ENCODE measurements around the gene TRIOBP. TPM values are rescaled to one million over a fixed set of nuclear protein-coding genes. Genes with fewer than 3 reads are reported as not detected.
A peak's percentile ranks its signal among the peaks of the same experiment; 100 is the strongest.

TRIOBP gene
- total RNA-seq, 1 donor from 2014 or later, result 53.2 TPM

DNA sequence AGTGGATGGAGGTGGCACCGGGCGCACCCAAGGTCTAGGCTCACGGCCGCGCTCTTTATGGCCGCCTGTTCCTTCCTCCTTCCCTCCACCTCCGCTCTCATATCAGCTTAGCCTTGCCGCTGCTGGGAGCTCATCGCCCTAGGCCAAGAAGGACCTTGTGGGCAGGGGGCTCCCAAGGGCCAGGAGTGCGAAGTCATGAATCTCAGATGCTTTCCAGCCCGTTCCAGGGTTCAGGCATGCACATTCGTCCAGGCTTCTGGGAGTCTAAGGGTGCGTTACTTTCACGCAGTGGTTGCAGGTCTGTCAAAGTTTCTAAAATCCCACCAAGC, 122.2 kb downstream of the TRIOBP start:
- H3K36me3 Mint-ChIP-seq (ENCODE audit: low read depth), result no peaks in the 10 kb centered on the region
- H3K4me1 Mint-ChIP-seq, result peaks cover 27% of the 10 kb centered on the region
- H3K9me3 Mint-ChIP-seq, result no peaks in the 10 kb centered on the region
- H3K27ac Mint-ChIP-seq (ENCODE audit: unreplicated experiment), result no peak overlapping the region
- H3K27me3 Mint-ChIP-seq (ENCODE audit: low read depth), result peaks cover 51% of the 10 kb centered on the region
- no peak for DNase-seq (ENCODE audit: low read depth, low spot score)
- peak overlapping the region; percentile 72 for H3K4me3 Mint-ChIP-seq
- TF ChIP-seq, protein P1, sequence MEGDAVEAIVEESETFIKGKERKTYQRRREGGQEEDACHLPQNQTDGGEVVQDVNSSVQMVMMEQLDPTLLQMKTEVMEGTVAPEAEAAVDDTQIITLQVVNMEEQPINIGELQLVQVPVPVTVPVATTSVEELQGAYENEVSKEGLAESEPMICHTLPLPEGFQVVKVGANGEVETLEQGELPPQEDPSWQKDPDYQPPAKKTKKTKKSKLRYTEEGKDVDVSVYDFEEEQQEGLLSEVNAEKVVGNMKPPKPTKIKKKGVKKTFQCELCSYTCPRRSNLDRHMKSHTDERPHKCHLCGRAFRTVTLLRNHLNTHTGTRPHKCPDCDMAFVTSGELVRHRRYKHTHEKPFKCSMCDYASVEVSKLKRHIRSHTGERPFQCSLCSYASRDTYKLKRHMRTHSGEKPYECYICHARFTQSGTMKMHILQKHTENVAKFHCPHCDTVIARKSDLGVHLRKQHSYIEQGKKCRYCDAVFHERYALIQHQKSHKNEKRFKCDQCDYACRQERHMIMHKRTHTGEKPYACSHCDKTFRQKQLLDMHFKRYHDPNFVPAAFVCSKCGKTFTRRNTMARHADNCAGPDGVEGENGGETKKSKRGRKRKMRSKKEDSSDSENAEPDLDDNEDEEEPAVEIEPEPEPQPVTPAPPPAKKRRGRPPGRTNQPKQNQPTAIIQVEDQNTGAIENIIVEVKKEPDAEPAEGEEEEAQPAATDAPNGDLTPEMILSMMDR (conservative IDR thresholded peaks at IDR 0.05), result no peak

DNA sequence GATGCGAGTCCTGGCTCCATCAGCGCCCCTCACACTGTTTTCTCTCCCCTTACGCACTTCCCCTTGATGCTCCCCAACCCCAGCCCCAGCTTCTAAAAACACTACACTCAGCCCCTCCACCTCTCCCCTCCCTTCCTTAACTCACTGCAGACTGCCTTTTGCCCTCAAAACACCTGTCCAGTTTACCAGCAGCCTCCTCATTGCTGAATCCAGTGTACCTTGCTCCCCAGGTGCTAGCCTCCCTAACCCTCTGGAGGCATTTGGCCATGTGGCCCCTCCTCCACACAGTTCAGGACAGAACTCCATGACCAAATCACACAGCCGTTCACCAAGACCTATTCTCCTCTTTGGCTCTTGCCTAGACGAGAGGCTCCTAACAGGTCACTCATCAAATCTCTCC, 123.5 kb downstream of the TRIOBP start:
- H3K4me1 Mint-ChIP-seq, result peaks cover 27% of the 10 kb centered on the region
- H3K4me3 Mint-ChIP-seq, result peak overlapping the region; percentile 28
- peaks cover 56% of the 10 kb centered on the region for H3K27me3 Mint-ChIP-seq (ENCODE audit: low read depth)
- TF ChIP-seq, protein P1 (conservative IDR thresholded peaks at IDR 0.05), result no peak
- H3K36me3 Mint-ChIP-seq (ENCODE audit: low read depth), result no peaks in the 10 kb centered on the region
- H3K27ac Mint-ChIP-seq (ENCODE audit: unreplicated experiment), result no peak overlapping the region
- no peak for DNase-seq (ENCODE audit: low read depth, low spot score)
- H3K9me3 Mint-ChIP-seq, result no peaks in the 10 kb centered on the region

DNA sequence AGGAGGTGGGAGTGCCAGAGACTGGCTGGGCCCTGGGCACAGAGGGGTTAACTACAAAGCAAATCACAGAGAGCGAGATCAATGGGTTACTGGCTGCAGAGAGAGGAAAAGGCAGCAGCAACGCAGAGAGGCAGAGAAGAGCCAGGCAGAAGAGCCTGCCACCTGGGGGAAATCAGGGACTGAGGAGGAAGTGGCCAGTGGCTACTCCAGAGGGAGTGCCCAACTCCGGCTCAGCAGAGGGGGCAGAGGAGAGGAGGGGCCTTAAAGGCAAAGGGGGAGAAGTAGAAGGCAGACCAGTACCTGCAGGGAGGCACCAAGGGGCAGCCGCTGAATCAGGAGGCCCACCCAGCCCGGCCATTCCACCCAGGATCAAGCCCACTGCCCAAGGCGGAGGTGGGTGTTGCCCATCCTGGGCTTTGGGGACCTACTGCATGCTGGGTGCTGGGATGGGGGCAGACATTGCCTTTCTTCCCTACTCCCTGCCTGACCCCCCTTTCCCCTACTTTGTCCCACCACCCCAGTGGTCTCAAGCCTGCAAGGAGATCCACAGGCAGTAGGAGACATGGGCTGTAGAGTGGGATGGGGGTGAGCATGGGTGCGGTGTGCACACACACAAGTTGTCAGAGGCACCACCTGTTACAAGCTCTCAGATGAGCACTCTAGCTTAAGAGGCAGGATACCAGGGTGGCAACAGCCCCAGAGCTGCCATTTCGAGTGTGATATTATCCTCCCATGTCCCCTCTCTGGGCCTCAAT, 125.4 kb downstream of the TRIOBP start:
- Mint-ChIP-seq H3K9me3 (no peaks in the 10 kb centered on the region), H3K4me3 (peak overlapping the region; percentile 54), H3K4me1 (peaks cover 26% of the 10 kb centered on the region), H3K27me3 (ENCODE audit: low read depth) (peaks cover 65% of the 10 kb centered on the region), H3K27ac (ENCODE audit: unreplicated experiment) (no peak overlapping the region), H3K36me3 (ENCODE audit: low read depth) (no peaks in the 10 kb centered on the region)
- TF ChIP-seq, protein P1 (conservative IDR thresholded peaks at IDR 0.05), result no peak
- DNase-seq (ENCODE audit: low read depth, low spot score), result no peak

DNA sequence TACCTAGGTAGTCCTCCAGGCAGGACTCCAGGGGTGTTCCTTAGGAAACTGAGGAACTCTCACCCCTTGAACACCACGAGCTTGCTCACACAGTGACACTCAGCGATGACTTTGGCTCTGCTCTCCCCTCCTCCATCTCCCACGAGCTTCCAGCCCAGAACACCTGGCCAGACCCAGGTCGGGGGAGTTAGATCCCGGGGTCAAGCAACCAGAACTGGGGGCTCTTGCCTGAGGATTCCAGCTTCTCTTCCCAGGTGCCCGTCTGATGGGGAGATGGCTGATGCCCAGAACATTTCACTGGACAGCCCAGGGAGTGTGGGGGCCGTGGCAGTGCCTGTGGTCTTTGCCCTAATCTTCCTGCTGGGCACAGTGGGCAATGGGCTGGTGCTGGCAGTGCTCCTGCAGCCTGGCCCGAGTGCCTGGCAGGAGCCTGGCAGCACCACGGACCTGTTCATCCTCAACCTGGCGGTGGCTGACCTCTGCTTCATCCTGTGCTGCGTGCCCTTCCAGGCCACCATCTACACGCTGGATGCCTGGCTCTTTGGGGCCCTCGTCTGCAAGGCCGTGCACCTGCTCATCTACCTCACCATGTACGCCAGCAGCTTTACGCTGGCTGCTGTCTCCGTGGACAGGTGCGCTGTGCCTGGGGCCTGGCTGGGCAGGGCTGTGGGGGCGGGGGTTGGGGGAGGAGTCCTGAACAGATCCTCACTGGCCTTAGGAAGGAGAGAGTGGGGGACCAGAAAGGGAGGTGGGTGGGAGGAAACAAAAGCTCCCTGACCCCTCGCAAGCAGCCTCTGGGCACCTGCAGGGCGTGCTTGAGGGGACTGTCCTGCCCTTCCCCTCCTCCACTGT, 126.5 kb downstream of the TRIOBP start, which contains the start of gene GALR3:
TSS of gene GALR3 (plus strand) at position 249 of the 852 bp plus-strand sequence. CDS start at position 274, 25 bp downstream.
- Mint-ChIP-seq H3K27me3 (ENCODE audit: low read depth) (peaks cover 63% of the 10 kb centered on the region), H3K36me3 (ENCODE audit: low read depth) (peaks cover 4% of the 10 kb centered on the region), H3K9me3 (no peaks in the 10 kb centered on the region), H3K4me1 (peaks cover 16% of the 10 kb centered on the region), H3K27ac (ENCODE audit: unreplicated experiment) (no peak within 1 kb of the TSS), H3K4me3 (peak within 1 kb of the TSS; percentile 54)
- TF ChIP-seq, protein P1 (conservative IDR thresholded peaks at IDR 0.05), result no peak
- DNase-seq (ENCODE audit: low read depth, low spot score), result no peak

DNA sequence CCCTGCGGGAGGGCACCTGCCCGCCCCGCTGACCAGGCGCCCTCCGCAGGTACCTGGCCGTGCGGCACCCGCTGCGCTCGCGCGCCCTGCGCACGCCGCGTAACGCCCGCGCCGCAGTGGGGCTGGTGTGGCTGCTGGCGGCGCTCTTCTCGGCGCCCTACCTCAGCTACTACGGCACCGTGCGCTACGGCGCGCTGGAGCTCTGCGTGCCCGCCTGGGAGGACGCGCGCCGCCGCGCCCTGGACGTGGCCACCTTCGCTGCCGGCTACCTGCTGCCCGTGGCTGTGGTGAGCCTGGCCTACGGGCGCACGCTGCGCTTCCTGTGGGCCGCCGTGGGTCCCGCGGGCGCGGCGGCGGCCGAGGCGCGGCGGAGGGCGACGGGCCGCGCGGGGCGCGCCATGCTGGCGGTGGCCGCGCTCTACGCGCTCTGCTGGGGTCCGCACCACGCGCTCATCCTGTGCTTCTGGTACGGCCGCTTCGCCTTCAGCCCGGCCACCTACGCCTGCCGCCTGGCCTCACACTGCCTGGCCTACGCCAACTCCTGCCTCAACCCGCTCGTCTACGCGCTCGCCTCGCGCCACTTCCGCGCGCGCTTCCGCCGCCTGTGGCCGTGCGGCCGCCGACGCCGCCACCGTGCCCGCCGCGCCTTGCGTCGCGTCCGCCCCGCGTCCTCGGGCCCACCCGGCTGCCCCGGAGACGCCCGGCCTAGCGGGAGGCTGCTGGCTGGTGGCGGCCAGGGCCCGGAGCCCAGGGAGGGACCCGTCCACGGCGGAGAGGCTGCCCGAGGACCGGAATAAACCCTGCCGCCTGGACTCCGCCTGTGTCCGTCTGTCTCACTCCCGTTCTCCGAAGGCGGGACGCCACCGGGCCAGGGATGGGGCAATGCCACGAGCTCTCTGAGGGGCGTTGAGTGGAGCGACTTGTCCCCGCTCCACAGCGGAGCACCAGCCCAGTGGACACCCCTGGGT, 128.1 kb downstream of the TRIOBP start:
- peaks cover 55% of the 10 kb centered on the region for H3K27me3 Mint-ChIP-seq (ENCODE audit: low read depth)
- DNase-seq (ENCODE audit: low read depth, low spot score), result no peak
- TF ChIP-seq, protein P1 (conservative IDR thresholded peaks at IDR 0.05), result no peak
- peaks cover 9% of the 10 kb centered on the region for H3K36me3 Mint-ChIP-seq (ENCODE audit: low read depth)
- H3K9me3 Mint-ChIP-seq, result no peaks in the 10 kb centered on the region
- H3K27ac Mint-ChIP-seq (ENCODE audit: unreplicated experiment), result no peak overlapping the region
- H3K4me3 Mint-ChIP-seq, result peak overlapping the region; percentile 77
- H3K4me1 Mint-ChIP-seq, result peaks cover 11% of the 10 kb centered on the region
